ACHN (cell line): ENCODE results near the gene WDHD1.
"Not testable (repeated sequence)": the region's sequence is repeated elsewhere in the genome, so short reads cannot be mapped to it uniquely, and the experiment has no call there.

Source experiments
- DNase-seq: peaks from one replicate; pipeline ENCODE4 v3.0.0-alpha.2; 2015
- in situ Hi-C: cut with HindIII; loops from 2 replicates; pipeline ENCODE4 v1.10.0; 2017; ENCODE audit warnings: low sequenced_read_pairs, low pct_ligation_motif_present, low pct_unique_long_range_greater_than_20kb

The WDHD1 gene

GRCh38 chr14:55026793-55027561 lies at the start of gene WDHD1, which contains the start of gene SOCS4:
Gene WDHD1 (minus strand): TSS chr14:55027099. CDS start chr14:55026787, 312 bp downstream.
Gene SOCS4 (plus strand): TSS chr14:55027236. CDS start chr14:55043042, 15,806 bp downstream.
- in situ Hi-C loops, result no loop called here
- DNase-seq, result peak; percentile 91

- in situ Hi-C loops, result no loop called here
- no peak for DNase-seq
Observed at GRCh38 chr14:55075628-55076175, 48.8 kb upstream of the WDHD1 start.

- in situ Hi-C loops, result no loop called here
- DNase-seq, result no peak
Observed at GRCh38 chr14:55074662-55075061, 47.8 kb upstream of the WDHD1 start.

- in situ Hi-C loops, result no loop called here
- no peak for DNase-seq
Observed at GRCh38 chr14:55073856-55074255, 47.0 kb upstream of the WDHD1 start.

GRCh38 chr14:55071870-55072640 lies 45.2 kb upstream of the WDHD1 start:
- in situ Hi-C loops, result no loop called here
- DNase-seq, result peak; percentile 78

GRCh38 chr14:55070981-55071411 lies 44.1 kb upstream of the WDHD1 start:
- in situ Hi-C loops, result no loop called here
- no peak for DNase-seq

- DNase-seq, result no peak
- in situ Hi-C loops, result no loop called here
Observed at GRCh38 chr14:55066223-55066622, 39.3 kb upstream of the WDHD1 start.

GRCh38 chr14:55065411-55065810 lies 38.5 kb upstream of the WDHD1 start:
- DNase-seq, result no peak
- in situ Hi-C loops, result no loop called here

GRCh38 chr14:55064896-55065295 lies 38.0 kb upstream of the WDHD1 start:
- DNase-seq, in situ Hi-C loops: not testable (repeated sequence)

- in situ Hi-C loops, result no loop called here
- no peak for DNase-seq
Observed at GRCh38 chr14:55062517-55063351, 35.8 kb upstream of the WDHD1 start.

- DNase-seq, result no peak
- in situ Hi-C loops, result no loop called here
Observed at GRCh38 chr14:55059333-55059732, 32.4 kb upstream of the WDHD1 start.

- DNase-seq, result no peak
- in situ Hi-C loops, result no loop called here
Observed at GRCh38 chr14:55057919-55058318, 31.0 kb upstream of the WDHD1 start.

GRCh38 chr14:55054098-55054497 lies 27.2 kb upstream of the WDHD1 start:
- no peak for DNase-seq
- in situ Hi-C loops, result no loop called here

GRCh38 chr14:55053500-55053899 lies 26.6 kb upstream of the WDHD1 start:
- DNase-seq, result no peak
- in situ Hi-C loops, result no loop called here

GRCh38 chr14:55053018-55053417 lies 26.1 kb upstream of the WDHD1 start:
- in situ Hi-C loops, result no loop called here
- DNase-seq, result no peak

- peak; percentile 8 for DNase-seq
- in situ Hi-C loops, result no loop called here
Observed at GRCh38 chr14:55052269-55052930, 25.5 kb upstream of the WDHD1 start.

- DNase-seq, result peak; percentile 86
- in situ Hi-C loops, result no loop called here
Observed at GRCh38 chr14:55051423-55052268, 24.7 kb upstream of the WDHD1 start, which contains the start of gene MAPK1IP1L. Gene MAPK1IP1L (plus strand): TSS chr14:55051647. CDS start chr14:55061684, 10,037 bp downstream.
